Measurements from ENCODE around the gene TEAD1.

GRCh38 chr11:12962306-12962705 is 288.1 kb downstream of the TEAD1 start:
- TF ChIP-seq POLR2A (conservative IDR thresholded peaks at IDR 0.05) (no peak), ZNF639 (CRISPR knock-in tag; conservative IDR thresholded peaks at IDR 0.05 in 1 of 2, IDR thresholded peaks at IDR 0.05 in 1 of 2) (no peak), CTCF (IDR thresholded peaks at IDR 0.05 in 2 of 3, conservative IDR thresholded peaks at IDR 0.05 in 1 of 3; ENCODE audit: insufficient read depth in 2 of 3, low read depth in 1 of 3, low read length in 3 of 3) (no peak), ZNF354B (CRISPR knock-in tag; IDR thresholded peaks at IDR 0.05) (no peak), SMAD4 (CRISPR knock-in tag; conservative IDR thresholded peaks at IDR 0.05) (no peak), ZNF766 (CRISPR knock-in tag; conservative IDR thresholded peaks at IDR 0.05) (no peak), MYC (IDR thresholded peaks at IDR 0.05; ENCODE audit: low read depth, low read length) (no peak), MYC (CRISPR knock-in tag; IDR thresholded peaks at IDR 0.05; ENCODE audit: borderline replicate concordance, low read depth) (no peak), TAF1 (IDR thresholded peaks at IDR 0.05; ENCODE audit: control insufficient read depth, extremely low read depth, insufficient read depth, low read length, severe bottlenecking) (no peak), TCF7 (IDR thresholded peaks at IDR 0.05; ENCODE audit: borderline replicate concordance) (no peak), POLR2AphosphoS5 (IDR thresholded peaks at IDR 0.05; ENCODE audit: control insufficient read depth, insufficient read depth, low read depth, low read length) (no peak), SIN3A (IDR thresholded peaks at IDR 0.05; ENCODE audit: borderline replicate concordance in 2 of 2, control insufficient read depth in 1 of 2, low read depth in 2 of 2, low read length in 2 of 2) (no peak), TCF7L2 (IDR thresholded peaks at IDR 0.05; ENCODE audit: low read depth, low read length) (no peak)
- TF ChIP-seq, protein P1, sequence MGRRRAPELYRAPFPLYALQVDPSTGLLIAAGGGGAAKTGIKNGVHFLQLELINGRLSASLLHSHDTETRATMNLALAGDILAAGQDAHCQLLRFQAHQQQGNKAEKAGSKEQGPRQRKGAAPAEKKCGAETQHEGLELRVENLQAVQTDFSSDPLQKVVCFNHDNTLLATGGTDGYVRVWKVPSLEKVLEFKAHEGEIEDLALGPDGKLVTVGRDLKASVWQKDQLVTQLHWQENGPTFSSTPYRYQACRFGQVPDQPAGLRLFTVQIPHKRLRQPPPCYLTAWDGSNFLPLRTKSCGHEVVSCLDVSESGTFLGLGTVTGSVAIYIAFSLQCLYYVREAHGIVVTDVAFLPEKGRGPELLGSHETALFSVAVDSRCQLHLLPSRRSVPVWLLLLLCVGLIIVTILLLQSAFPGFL (CRISPR knock-in tag; IDR thresholded peaks at IDR 0.05): no peak
